Lower lobe of right lung (tissue), 2 donors: ENCODE measurements around the gene WSCD2. TPM values are rescaled to one million over a fixed set of nuclear protein-coding genes. Genes with fewer than 3 reads are reported as not detected.

ENCODE experiments used
- ATAC-seq, 2 donors: fragments of 200-7000 bp; cut with Tn5 transposase; one replicate each; pipeline ENCODE4 v1.9.1; 2020 to 2022; ENCODE audit warnings: mild to moderate bottlenecking in 2 of 2, moderate library complexity in 2 of 2
- DNase-seq: peaks from one replicate; pipeline ENCODE4 v3.0.0-alpha.2; 2020
- H3K27ac ChIP-seq: fragments of 200-600 bp; one replicate; pipeline ENCODE4 v1.8.0; 2022
- H3K27me3 ChIP-seq: fragments of 200-600 bp; one replicate; pipeline ENCODE4 v1.8.0; 2022; ENCODE audit warnings: low read depth
- H3K36me3 ChIP-seq: fragments of 200-600 bp; one replicate; pipeline ENCODE4 v1.8.0; 2022; ENCODE audit warnings: mild to moderate bottlenecking
- H3K4me1 ChIP-seq: fragments of 200-600 bp; one replicate; pipeline ENCODE4 v1.8.0; 2022
- H3K4me3 ChIP-seq: fragments of 200-600 bp; one replicate; pipeline ENCODE4 v1.8.0; 2022; ENCODE audit warnings: mild to moderate bottlenecking
- H3K9me3 ChIP-seq: fragments of 200-600 bp; one replicate; pipeline ENCODE4 v1.8.0; 2022
- intact Hi-C: fragments of 100-400 bp; cut with DNase I; formaldehyde crosslinking; loops from one replicate; pipeline ENCODE4 v1.11.0; 2022
- total RNA-seq: library from RNA; stranded (reverse); fragmentation: NEBNext Ultra II Directional; extraction: Animal tissue kit (Norgen Biotek cat#: 25700); gene quantifications from one replicate; pipeline ENCODE4 v1.2.1, GENCODE V29; 2021
- TF ChIP-seq, protein P1 (sequence below): fragments of 200-600 bp; IDR thresholded peaks from one replicate; pipeline ENCODE4 v1.8.0; 2022; ENCODE audit warnings: antibody characterized with exemption, mild to moderate bottlenecking
- donor health status: DM: no; HTN: yes; CAD: no; lungs with severe emphysema.

The WSCD2 gene
- total RNA-seq, 1 donor from 2014 or later = 0.89 TPM

- H3K4me1 ChIP-seq = no peaks in the 10 kb centered on the region
- no peak for ATAC-seq
- intact Hi-C loops = no loop called here
- TF ChIP-seq, protein P1, sequence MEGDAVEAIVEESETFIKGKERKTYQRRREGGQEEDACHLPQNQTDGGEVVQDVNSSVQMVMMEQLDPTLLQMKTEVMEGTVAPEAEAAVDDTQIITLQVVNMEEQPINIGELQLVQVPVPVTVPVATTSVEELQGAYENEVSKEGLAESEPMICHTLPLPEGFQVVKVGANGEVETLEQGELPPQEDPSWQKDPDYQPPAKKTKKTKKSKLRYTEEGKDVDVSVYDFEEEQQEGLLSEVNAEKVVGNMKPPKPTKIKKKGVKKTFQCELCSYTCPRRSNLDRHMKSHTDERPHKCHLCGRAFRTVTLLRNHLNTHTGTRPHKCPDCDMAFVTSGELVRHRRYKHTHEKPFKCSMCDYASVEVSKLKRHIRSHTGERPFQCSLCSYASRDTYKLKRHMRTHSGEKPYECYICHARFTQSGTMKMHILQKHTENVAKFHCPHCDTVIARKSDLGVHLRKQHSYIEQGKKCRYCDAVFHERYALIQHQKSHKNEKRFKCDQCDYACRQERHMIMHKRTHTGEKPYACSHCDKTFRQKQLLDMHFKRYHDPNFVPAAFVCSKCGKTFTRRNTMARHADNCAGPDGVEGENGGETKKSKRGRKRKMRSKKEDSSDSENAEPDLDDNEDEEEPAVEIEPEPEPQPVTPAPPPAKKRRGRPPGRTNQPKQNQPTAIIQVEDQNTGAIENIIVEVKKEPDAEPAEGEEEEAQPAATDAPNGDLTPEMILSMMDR = no peak
- H3K36me3 ChIP-seq = no peaks in the 10 kb centered on the region
- no peaks in the 10 kb centered on the region for H3K9me3 ChIP-seq
- no peak overlapping the region for H3K4me3 ChIP-seq
- DNase-seq = no peak
- H3K27me3 ChIP-seq = peaks cover 3% of the 10 kb centered on the region
- H3K27ac ChIP-seq = no peak overlapping the region
Observed at GRCh38 chr12:108226866-108227265, 97.8 kb downstream of the WSCD2 start.

GRCh38 chr12:108228746-108229145, 99.7 kb downstream of the WSCD2 start:
- no peak overlapping the region for H3K4me3 ChIP-seq
- intact Hi-C loops = no loop called here
- no peak overlapping the region for H3K27ac ChIP-seq
- H3K4me1 ChIP-seq = no peaks in the 10 kb centered on the region
- ATAC-seq (no peak), DNase-seq (no peak)
- H3K9me3 ChIP-seq = no peaks in the 10 kb centered on the region
- H3K36me3 ChIP-seq = no peaks in the 10 kb centered on the region
- peaks cover 3% of the 10 kb centered on the region for H3K27me3 ChIP-seq
- TF ChIP-seq, protein P1 = no peak

- Histone ChIP-seq H3K27ac (no peak overlapping the region), H3K27me3 (peaks cover 3% of the 10 kb centered on the region), H3K4me3 (no peak overlapping the region), H3K36me3 (no peaks in the 10 kb centered on the region), H3K4me1 (no peaks in the 10 kb centered on the region), H3K9me3 (no peaks in the 10 kb centered on the region)
- ATAC-seq = no peak
- TF ChIP-seq, protein P1 = no peak
- no peak for DNase-seq
- intact Hi-C loops = no loop called here
Observed at GRCh38 chr12:108231109-108231905, 102.2 kb downstream of the WSCD2 start.

GRCh38 chr12:108231909-108232434, 102.9 kb downstream of the WSCD2 start:
- Histone ChIP-seq H3K27ac (no peak overlapping the region), H3K4me1 (no peaks in the 10 kb centered on the region), H3K9me3 (no peaks in the 10 kb centered on the region), H3K27me3 (peaks cover 3% of the 10 kb centered on the region), H3K4me3 (no peak overlapping the region), H3K36me3 (no peaks in the 10 kb centered on the region)
- DNase-seq = no peak
- no peak for ATAC-seq
- intact Hi-C loops = no loop called here
- TF ChIP-seq, protein P1 = no peak

DNA sequence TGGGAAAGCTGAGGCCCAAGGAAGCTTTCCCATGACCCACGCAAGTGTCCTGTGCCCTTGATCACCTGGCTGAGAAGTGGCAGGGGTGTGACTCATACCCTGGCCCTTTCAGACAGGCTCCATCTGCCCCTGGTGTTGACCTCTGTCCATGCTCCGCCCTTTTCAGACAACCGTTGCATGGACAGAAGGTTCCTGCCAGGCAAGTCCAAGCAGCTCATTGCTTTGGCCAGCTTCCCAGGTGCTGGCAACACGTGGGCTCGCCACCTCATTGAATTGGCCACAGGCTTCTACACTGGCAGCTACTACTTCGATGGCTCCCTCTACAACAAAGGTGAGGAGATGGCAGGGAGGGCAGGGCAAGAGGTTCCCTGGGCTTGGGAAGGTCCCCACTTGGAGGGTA, 103.5 kb downstream of the WSCD2 start:
- Histone ChIP-seq H3K27ac (no peak overlapping the region), H3K4me1 (no peaks in the 10 kb centered on the region), H3K4me3 (no peak overlapping the region), H3K27me3 (peaks cover 3% of the 10 kb centered on the region), H3K9me3 (no peaks in the 10 kb centered on the region), H3K36me3 (no peaks in the 10 kb centered on the region)
- TF ChIP-seq, protein P1 = no peak
- intact Hi-C loops = no loop called here
- no peak for DNase-seq
- ATAC-seq = peak in 1 of 2 donors; percentile 11
